Measurements from ENCODE around the gene FIBCD1. TPM values are rescaled to one million over a fixed set of nuclear protein-coding genes. Genes with fewer than 3 reads are reported as not detected.

Gene FIBCD1
- total RNA-seq, 2 donors from 2014 or later, result 7.9 to 9.6 TPM

DNA sequence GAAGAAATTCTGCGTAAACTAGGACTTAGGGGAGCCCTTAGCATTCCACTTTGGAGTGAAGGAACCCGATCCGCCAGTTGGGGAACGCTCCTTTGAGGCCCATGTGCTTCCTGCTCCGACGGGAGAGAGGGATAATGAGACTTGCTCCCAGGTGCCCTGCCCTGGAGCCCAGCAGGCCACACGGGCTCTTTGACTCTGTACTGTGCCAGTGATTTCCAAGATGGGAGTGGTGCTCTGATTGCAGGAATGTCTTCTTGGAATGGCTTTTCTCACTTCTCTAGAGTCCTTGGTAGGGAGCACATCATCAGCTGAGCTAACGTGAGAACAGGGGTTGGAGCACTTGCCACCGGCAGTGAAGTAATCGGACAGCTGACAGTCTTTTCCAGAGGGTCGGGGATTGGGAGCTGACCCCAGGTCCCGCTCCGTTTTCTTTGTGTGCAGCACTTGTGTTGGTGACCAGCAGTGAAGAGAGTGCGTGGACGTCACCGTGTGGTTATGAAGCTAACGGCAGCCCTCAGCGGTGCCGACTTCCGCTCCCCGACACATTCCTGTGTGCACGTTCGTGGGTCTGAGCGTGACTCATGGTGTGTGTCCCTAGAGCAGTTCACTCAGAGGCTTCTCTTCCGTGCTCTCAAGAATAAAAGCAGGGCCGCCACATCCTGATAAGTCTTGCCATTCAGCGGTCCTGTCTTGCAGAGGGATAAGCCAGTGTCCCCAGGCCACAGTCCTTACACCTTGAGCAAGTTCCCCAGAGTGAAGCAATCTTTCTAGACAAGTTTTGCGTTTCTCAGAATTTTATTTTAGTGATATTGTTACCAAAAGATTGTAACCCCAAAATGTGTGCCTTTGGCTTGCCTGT, 78.4 kb downstream of the FIBCD1 start:
- peak; percentile 28 for ATAC-seq
- intact Hi-C loops (cut with DNase I, micrococcal nuclease), result loop anchor here (5.0 to 10.0 kb wide), 3 partner anchors 88 to 156 kb away; no protein-coding TSS in a partner anchor
- DNase-seq, result peak; percentile 54 to 73

DNA sequence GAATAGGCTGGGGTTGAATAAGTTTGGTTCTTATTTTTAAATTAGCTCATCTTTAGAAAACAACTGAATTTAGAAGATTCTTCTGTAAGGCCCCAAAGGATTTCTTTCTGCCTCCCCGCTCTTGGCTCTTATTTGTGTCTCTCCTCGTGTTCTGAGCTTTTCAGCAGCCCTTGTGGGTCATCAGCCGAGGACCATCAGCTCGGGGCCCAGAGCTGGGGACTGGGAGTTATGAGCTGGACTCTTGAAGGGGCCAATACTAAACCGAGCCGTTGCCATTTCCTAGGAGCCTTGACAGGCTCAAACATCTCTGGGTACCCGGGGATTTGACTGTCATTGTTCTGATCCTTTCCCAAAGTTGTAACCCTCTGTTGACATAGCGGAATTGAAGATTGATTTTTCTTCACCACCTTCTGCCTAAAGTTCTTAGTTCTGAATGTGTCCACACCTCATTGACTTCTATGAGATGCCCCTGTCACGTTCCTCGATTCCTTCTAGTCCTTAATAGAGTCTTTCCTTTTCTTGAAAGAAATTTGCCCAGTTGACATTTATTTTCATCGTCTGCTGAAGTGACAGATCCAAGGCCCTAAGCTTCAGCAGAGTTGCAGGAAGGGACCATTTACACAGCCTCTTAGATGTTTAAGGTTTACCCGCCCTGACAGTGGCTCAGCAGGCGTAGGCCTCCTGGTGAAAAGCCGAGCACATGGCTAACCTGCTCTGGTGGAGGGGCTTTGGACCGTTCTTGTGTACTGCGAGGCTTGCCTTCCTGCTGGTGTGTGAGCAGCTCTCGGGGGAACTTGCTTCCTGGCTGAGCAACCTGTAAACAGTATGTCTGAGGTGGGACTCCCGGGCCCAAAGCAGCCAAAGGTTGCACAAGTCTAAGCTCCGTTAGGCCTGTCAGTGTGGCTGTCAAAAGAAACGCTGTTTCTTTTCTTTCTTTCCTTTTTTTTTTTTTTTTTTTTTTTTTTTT, 80.0 kb downstream of the FIBCD1 start:
- no peak for ATAC-seq
- DNase-seq, result no peak
- intact Hi-C loops (cut with DNase I, micrococcal nuclease), result no loop called here

DNA sequence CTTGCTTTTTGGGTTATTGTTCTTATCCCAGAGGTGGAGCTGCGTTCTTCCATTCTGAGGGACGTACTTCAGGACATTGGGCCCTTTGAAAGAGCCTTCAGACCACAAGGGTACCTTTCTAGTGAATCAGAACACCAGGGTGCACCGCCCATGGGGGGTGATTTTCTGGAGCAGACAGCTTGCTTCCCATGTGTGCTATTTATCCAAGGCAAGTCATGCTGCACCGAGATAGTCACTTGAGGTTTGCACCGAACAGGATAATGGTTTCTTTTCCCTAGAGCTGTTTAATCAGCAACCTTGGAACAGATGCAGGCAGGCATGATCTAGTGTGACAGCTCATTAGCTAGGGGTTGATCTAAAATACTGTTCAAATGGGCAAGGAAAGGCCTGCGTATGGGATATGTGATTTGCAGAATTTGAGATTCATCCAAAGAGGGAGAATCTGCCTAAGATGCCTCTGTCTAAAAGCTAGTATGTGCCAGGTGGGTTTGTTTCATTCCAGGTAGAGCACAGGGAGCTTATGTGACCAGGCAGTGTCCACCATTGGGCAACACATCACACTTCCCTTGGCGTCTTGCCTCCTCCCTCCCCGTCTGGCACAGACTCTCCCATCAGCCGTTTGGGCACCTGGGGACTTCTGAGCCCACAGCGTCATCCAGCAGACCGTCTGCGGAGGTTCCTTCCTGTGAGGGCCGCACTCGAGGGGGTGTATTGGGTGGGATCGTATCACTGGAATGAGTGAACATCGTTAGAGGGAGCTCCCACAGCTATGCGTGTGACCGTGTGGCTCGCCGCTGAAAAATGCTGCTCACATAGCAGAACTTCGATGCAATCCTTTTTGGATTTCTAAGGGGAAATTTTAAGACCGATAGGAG, 80.9 kb downstream of the FIBCD1 start:
- peak in 1 of 2 donors; percentile 49 for DNase-seq
- ATAC-seq, result no peak
- intact Hi-C loops (cut with DNase I, micrococcal nuclease), result no loop called here

DNA sequence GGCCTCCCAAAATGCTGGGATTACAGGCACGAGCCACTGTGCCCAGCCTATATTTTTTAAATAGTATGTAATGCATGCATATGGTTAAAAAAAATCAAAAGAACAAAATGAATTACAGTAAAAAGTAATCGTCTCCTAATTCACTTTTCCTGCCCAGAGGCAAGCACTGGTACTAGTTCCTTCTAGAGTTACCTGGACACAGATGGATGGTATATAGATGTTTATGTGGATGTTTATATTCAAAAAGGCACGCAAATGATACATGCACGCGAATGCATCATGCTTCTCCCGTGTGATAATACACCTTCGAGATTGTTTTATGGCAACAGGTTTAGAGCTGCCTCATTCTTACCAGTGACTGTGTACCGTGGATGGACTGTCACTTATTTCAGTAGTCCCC, 82.6 kb downstream of the FIBCD1 start:
- no peak for ATAC-seq
- DNase-seq, result no peak

GRCh38 chr9:130854835-130855234, 84.2 kb downstream of the FIBCD1 start:
- ATAC-seq, result no peak
- intact Hi-C loops (cut with DNase I, micrococcal nuclease), result no loop called here
- no peak for DNase-seq

More for the DNA sequence above, 82.6 kb downstream of the FIBCD1 start:
- intact Hi-C loops (cut with DNase I, micrococcal nuclease), result no loop called here

- intact Hi-C loops (cut with DNase I, micrococcal nuclease), result no loop called here
- DNase-seq (no peak), ATAC-seq (no peak)
Measured at GRCh38 chr9:130854092-130854491, 85.0 kb downstream of the FIBCD1 start.

DNA sequence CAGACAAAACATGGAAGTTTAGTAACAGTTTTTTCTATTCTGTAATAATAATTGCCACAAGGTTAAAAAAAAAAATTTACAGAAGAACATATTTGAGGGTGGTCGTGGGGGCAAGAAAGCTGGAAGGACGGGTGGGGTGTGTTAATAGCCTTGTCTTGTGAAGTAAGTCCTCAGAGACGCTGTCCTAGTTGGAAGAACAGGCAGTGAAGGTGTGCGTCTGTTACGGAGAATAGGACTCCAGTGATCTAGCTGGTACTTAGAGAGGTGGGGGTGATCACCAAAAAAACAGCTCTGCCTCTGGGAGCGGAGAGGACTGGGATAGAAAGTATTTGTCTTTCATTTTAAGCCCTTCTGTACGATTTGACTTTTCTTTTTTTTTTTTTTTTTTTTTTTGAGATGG, 86.2 kb downstream of the FIBCD1 start:
- intact Hi-C loops (cut with DNase I, micrococcal nuclease), result no loop called here
- DNase-seq, result no peak

More for the DNA sequence above, 86.2 kb downstream of the FIBCD1 start:
- no peak for ATAC-seq

Other genes starting within 250 kb of the FIBCD1 start
- gene EXOSC2, start 245.5 kb downstream of the FIBCD1 start, total RNA-seq, result 10 to 100 TPM; 13.2 to 19.7 TPM
- gene ABL1, start 104.0 kb downstream of the FIBCD1 start, total RNA-seq, result 10 to 100 TPM; 79.0 to 93.9 TPM
- not detected for gene QRFP, start 42.4 kb downstream of the FIBCD1 start, total RNA-seq
- gene LAMC3, start 69.9 kb upstream of the FIBCD1 start, total RNA-seq, result 1 to 10 TPM in 1 of 2 donors, under 1 TPM in 1; 0.82 to 1.3 TPM
- gene AIF1L, start 157.3 kb upstream of the FIBCD1 start, total RNA-seq, result 1 to 10 TPM; 2.7 to 3.7 TPM
- 10 to 100 TPM; 44.1 to 55.1 TPM for gene NUP214, start 186.3 kb upstream of the FIBCD1 start, total RNA-seq